Heart right ventricle (tissue), 16 donors: Measurements from ENCODE around the gene SERPINB6. TPM values are rescaled to one million over a fixed set of nuclear protein-coding genes. Genes with fewer than 3 reads are reported as not detected.
"Not testable (repeated sequence)": the region's sequence is repeated elsewhere in the genome, so short reads cannot be mapped to it uniquely, and the experiment has no call there.

Experiments used
- ATAC-seq, 8 donors: fragments of 200-7000 bp; cut with Tn5 transposase; one replicate each; pipeline ENCODE4 v1.9.1; 2020; ENCODE audit warnings: mild to moderate bottlenecking in 8 of 8, moderate library complexity in 8 of 8, moderate number of reproducible peaks in 1 of 8
- DNase-seq, 2 donors: peaks; one replicate each; pipeline ENCODE4 v3.0.0-alpha.2; 2020
- H3K27ac ChIP-seq, 10 donors: fragments of 200-600 bp; sonication (generic) in 2 of 10; one replicate each; pipeline versions ENCODE4 v1.5.0 to v1.8.0; 2020 to 2022; ENCODE audit warnings: mild to moderate bottlenecking in 3 of 10
- H3K27me3 ChIP-seq, 7 donors: fragments of 200-600 bp; one replicate each; pipeline ENCODE4 v1.8.0; 2021 to 2022; ENCODE audit warnings: mild to moderate bottlenecking in 2 of 7
- H3K36me3 ChIP-seq, 9 donors: fragments of 200-600 bp; sonication (generic) in 1 of 9; one replicate each; pipeline versions ENCODE4 v1.5.0 to v1.8.0; 2020 to 2022; ENCODE audit warnings: mild to moderate bottlenecking in 2 of 9
- H3K4me1 ChIP-seq, 9 donors: fragments of 200-600 bp; sonication (generic) in 1 of 9; one replicate each; pipeline versions ENCODE4 v1.5.0 to v1.8.0; 2020 to 2022; ENCODE audit warnings: mild to moderate bottlenecking in 4 of 9
- H3K4me3 ChIP-seq, 10 donors: fragments of 200-600 bp; sonication (generic) in 2 of 10; one replicate each; pipeline versions ENCODE4 v1.5.0 to v1.8.0; 2020 to 2022; ENCODE audit warnings: mild to moderate bottlenecking in 7 of 10, moderate library complexity in 2 of 10
- H3K9me3 ChIP-seq, 11 donors: fragments of 200-600 bp in 10 of 11; sonication (generic) in 2 of 11; one replicate each; pipeline versions ENCODE4 v1.5.0 to v1.8.0; 2013 to 2022; ENCODE audit warnings: mild to moderate bottlenecking in 2 of 11, control low read depth in 1 of 11, moderate library complexity in 1 of 11
- WGBS, 2 donors: extraction: QIAGEN DNeasy Blood & Tissue Kit; methylation state at CpG; one replicate each; pipeline ENCODE4 v1.1.7; 2013; ENCODE audit warnings: inconsistent platforms in 1 of 2; 5-methylcytosine and 5-hydroxymethylcytosine counted together
- intact Hi-C, 10 donors: fragments of 100-400 bp; cut with DNase I; formaldehyde crosslinking; loops; one replicate each; pipeline versions ENCODE4 v1.11.1 to v1.14.2; 2022
- polyA plus RNA-seq, 2 donors: library from polyadenylated mRNA; stranded (reverse); fragments of 200-250 nt; gene quantifications; one replicate each; pipeline ENCODE4 v1.2.3, GENCODE V29; 2013
- total RNA-seq, 10 donors: library from RNA; stranded (reverse); fragmentation: NEBNext Ultra II Directional in 3 of 10; extraction: Animal tissue kit (Norgen Biotek cat#: 25700) in 3 of 10; gene quantifications; one replicate each; pipeline versions ENCODE4 v1.2.1 to v1.2.4, GENCODE V29; 2021 to 2023
- TF ChIP-seq, protein P1 (sequence below), 9 donors: fragments of 200-600 bp; sonication (generic) in 2 of 9; IDR thresholded peaks; one replicate each; pipeline versions ENCODE4 v1.5.0 to v1.8.0; 2021 to 2022; ENCODE audit warnings: antibody characterized with exemption in 9 of 9, mild to moderate bottlenecking in 5 of 9, moderate library complexity in 1 of 9
- donor health status: Arrhythmogenic right ventricular cardiomyopathy.
- donor health status: ischemic (EF 13 %, LVEDD 7.1; RV severe dilation, severe dysfunction).
- donor health status: healthy with polysubstance abuse.
- donor health status: DM: no; HTN: yes; CAD: no.
- donor health status: DM: no; HTN: no; CAD: no.
- donor health status: ischemic (EF 25% LVEDD 6.9; RV normal size, moderate dysfunction).
- donor health status: ischemic (EF 25% LVEDD 5.7; RV mildly dilated, moderate dysfunction).
- donor health status: healthy.
- donor health status: DM: yes; HTN: yes; CAD: no.
- donor health status: Ischemic cardiomyopathy.
- donor health status: ischemic (EF 35%, LVEDD 5.7; RV mildly dilated, moderate dysfunction).
- donor health status: nonischemic (EF 11% LVEDD 7.7; RV severe dilation, severe dysfunction).
- donor health status: DM: yes; HTN: yes; CAD: no.
- donor health status: PGD.
- donor health status: ischemic (EF 29% LVEDD 5.4; RV normal size, mild dysfunction).
- donor health status: nonischemic (EF 23%, LVEDD 6.1; RV moderate dilation, normal function).

The SERPINB6 gene
- total and polyA plus RNA-seq, 12 donors = 138 to 261 (median 175) TPM

DNA sequence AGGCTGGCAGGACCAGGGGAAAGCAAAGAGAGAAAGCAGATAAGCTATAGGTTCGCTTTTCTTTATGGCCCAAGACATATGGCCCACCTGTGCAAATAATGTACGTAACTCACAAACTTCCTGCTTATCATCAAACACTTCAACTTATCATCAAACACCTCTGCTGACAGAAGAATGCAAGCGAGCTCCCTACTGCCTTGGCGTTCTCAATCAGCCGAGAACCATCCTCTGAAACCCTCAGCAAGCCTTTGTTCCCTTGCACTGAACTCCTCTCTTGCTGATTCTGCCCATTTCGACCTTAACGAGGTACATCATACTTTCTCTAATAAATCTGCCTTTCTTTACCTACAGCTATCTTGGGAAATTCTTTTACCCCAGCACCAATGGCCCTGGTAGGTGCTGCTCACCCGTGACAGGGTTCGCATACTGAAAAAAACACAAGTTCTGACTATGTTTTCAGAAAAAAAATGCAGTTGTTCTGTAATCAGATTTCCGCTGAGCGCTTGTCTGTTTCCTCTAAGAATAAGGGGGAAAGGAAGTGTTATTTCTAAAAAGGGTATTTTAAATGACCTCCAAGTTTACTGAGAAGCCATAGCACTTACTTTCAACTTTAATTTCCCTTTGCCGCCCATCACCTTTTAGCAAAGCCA is 28.3 kb downstream of the SERPINB6 start:
- peaks cover 9 to 62% (median 24%) of the 10 kb centered on the region in 9 donors for H3K4me1 ChIP-seq
- H3K9me3 ChIP-seq = no peaks in the 10 kb centered on the region
- peak overlapping the region in 3 of 10 donors; percentile 2 to 30 (median 19) for H3K4me3 ChIP-seq
- no peaks in the 10 kb centered on the region for H3K27me3 ChIP-seq
- ATAC-seq = peak in 5 of 8 donors; percentile 14 to 32 (median 21)
- intact Hi-C loops = no loop called here
- no peak for DNase-seq
- peak overlapping the region; percentile 8 to 75 (median 59) for H3K27ac ChIP-seq
- H3K36me3 ChIP-seq = peaks cover 0 to 16% (median 5%) of the 10 kb centered on the region in 9 donors
- 41 to 44% methylated on average over 12 of the region's 12 CpGs for WGBS, 2 donors
- TF ChIP-seq, protein P1, sequence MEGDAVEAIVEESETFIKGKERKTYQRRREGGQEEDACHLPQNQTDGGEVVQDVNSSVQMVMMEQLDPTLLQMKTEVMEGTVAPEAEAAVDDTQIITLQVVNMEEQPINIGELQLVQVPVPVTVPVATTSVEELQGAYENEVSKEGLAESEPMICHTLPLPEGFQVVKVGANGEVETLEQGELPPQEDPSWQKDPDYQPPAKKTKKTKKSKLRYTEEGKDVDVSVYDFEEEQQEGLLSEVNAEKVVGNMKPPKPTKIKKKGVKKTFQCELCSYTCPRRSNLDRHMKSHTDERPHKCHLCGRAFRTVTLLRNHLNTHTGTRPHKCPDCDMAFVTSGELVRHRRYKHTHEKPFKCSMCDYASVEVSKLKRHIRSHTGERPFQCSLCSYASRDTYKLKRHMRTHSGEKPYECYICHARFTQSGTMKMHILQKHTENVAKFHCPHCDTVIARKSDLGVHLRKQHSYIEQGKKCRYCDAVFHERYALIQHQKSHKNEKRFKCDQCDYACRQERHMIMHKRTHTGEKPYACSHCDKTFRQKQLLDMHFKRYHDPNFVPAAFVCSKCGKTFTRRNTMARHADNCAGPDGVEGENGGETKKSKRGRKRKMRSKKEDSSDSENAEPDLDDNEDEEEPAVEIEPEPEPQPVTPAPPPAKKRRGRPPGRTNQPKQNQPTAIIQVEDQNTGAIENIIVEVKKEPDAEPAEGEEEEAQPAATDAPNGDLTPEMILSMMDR (IDR thresholded peaks at IDR 0.05) = no peak

DNA sequence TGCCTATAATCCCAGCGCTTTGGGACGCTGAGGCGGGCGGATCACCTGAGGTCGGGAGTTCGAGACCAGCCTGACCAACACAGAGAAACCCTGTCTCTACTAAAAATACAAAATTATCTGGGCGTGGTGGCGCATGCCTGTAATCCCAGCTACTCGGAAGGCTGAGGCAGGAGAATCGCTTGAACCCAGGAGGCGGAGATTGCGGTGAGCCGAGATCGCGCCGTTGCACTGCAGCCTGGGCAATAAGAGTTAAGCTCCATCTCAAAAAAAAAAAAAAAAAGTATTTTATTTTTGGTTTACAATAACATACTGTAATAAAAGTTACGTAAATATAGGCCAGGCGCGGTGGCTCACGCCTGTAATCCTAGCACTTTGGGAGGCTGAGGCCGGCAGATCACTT is 29.3 kb downstream of the SERPINB6 start:
- DNase-seq, intact Hi-C loops, H3K9me3 ChIP-seq, H3K27me3 ChIP-seq, H3K36me3 ChIP-seq, ATAC-seq, H3K4me3 ChIP-seq: not testable (repeated sequence)
- H3K27ac ChIP-seq = peak overlapping the region in 8 of 10 donors; percentile 7 to 75 (median 63)
- WGBS, 2 donors = 95 to 97% methylated on average over 21 of the region's 21 CpGs
- H3K4me1 ChIP-seq = peaks cover 9 to 57% (median 24%) of the 10 kb centered on the region in 9 donors

DNA sequence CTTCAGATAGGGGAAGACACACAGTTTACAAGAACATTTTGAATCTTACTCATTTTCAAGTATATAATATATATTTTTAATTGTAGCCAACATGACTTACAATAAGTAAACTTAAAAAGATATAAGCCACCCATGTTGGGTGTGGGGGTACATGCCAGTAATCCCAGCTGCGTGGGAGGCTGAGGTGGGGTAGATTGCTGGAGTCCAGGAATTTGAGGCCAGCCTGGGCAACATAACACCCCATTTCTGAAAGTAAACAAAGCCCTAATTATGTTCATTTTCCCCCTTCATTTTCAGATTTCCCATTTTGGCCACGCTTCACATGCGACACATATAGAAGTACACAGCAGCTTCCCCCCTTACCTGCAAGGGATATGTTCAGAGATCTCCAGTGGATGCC is 30.5 kb downstream of the SERPINB6 start:
- WGBS, 2 donors = 97% methylated on average over 3 of the region's 3 CpGs
- Histone ChIP-seq H3K4me3 (peak overlapping the region in 1 of 10 donors; percentile 25), H3K9me3 (peaks cover 0 to 5% (median 0%) of the 10 kb centered on the region in 11 donors), H3K36me3 (no peaks in the 10 kb centered on the region), H3K4me1 (peaks cover 9 to 50% (median 24%) of the 10 kb centered on the region in 9 donors), H3K27me3 (no peaks in the 10 kb centered on the region), H3K27ac (peak overlapping the region in 1 of 10 donors; percentile 61)
- ATAC-seq (no peak), DNase-seq (no peak)
- intact Hi-C loops = no loop called here
- TF ChIP-seq, protein P1 (IDR thresholded peaks at IDR 0.05) = no peak

DNA sequence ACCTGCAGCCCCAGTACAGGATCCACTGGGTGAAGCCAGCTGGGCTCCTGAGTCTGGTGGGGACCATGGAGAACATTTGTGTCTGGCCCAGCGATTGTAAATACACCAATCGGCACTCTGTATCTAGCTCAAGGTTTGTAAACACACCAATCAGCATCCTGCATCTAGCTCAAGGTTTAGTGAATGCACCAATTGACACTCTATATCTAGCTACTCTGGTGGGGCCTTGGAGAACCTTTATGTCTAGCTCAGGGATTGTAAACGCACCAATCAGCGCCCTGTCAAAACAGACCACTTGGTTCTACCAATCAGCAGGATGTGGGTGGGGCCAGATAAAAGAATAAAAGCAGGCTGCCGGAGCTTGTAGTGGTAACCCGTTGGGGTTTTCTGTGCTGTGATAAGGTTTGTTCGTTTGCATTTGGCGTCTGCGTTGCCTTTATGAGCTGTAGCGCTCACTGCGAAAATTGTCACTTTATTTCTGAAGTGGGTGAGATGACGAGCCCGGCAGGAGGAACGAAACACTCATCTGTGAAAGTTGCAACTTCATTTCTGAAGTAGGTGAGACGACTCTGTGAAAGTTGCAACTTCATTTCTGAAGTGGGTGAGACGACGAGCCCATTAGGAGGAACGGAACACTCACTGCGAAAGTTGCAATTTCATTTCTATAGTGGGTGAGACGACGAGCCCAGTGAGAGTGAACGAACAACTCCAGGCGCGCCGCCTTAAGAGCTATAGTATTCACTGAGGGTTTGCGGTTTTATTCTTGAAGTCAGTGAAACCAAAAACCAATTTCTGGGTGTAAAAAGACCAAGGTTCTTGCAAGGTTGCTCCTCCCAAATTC is 31.1 kb downstream of the SERPINB6 start:
- intact Hi-C loops = no loop called here
- Histone ChIP-seq H3K4me3 (peak overlapping the region in 1 of 10 donors; percentile 25), H3K4me1 (peaks cover 9 to 45% (median 24%) of the 10 kb centered on the region in 9 donors), H3K27ac (peak overlapping the region in 8 of 10 donors; percentile 9 to 79 (median 66)), H3K36me3 (no peaks in the 10 kb centered on the region), H3K27me3 (no peaks in the 10 kb centered on the region), H3K9me3 (peaks cover 0 to 5% (median 0%) of the 10 kb centered on the region in 11 donors)
- no peak for ATAC-seq
- DNase-seq = no peak
- WGBS, 2 donors = 81 to 88% methylated on average over 26 of the region's 26 CpGs
- TF ChIP-seq, protein P1 (IDR thresholded peaks at IDR 0.05) = no peak
